ENCODE data around the gene TRERF1.

TRERF1 gene

GRCh38 chr6:42278131-42278853 lies 173.4 kb downstream of the TRERF1 start:
- H3K4me3 ChIP-seq (ENCODE audit: low read depth, low read length, poor library complexity, severe bottlenecking): no peak overlapping the region
- H3K9me3 ChIP-seq (ENCODE audit: low read length): no peaks in the 10 kb centered on the region
- no peaks in the 10 kb centered on the region for H3K9me2 ChIP-seq (ENCODE audit: low read depth, low read length)
- no peaks in the 10 kb centered on the region for H3K36me3 ChIP-seq (ENCODE audit: insufficient read depth, low read length)
- no peaks in the 10 kb centered on the region for H4K20me1 ChIP-seq (ENCODE audit: insufficient read depth, low read length)
- no peaks in the 10 kb centered on the region for H3K79me2 ChIP-seq (ENCODE audit: insufficient read depth, low read length)
- H2AFZ ChIP-seq (ENCODE audit: low read length): no peak overlapping the region
- H3K4me1 ChIP-seq (ENCODE audit: insufficient read depth, low read length, severe bottlenecking): peaks cover 4% of the 10 kb centered on the region
- H3K9ac ChIP-seq (ENCODE audit: low read length): no peak overlapping the region
- TF ChIP-seq EZH2 (IDR thresholded peaks at IDR 0.05; ENCODE audit: borderline replicate concordance, low read length) (no peak), CTCF (IDR thresholded peaks at IDR 0.05; ENCODE audit: low read length) (no peak)
- peaks cover 8% of the 10 kb centered on the region; the same call in 1 of the 2 replicates for H3K27me3 ChIP-seq (ENCODE audit: insufficient read depth, low read length)
- no peak overlapping the region for H3K27ac ChIP-seq (ENCODE audit: low read depth, low read length, poor library complexity, severe bottlenecking)
- no peak overlapping the region for H3K4me2 ChIP-seq (ENCODE audit: low read length)
- no peaks in the 10 kb centered on the region for H3F3A ChIP-seq (ENCODE audit: insufficient read depth, low read length)

GRCh38 chr6:42276034-42276890 lies 175.5 kb downstream of the TRERF1 start:
- Histone ChIP-seq H3K4me2 (ENCODE audit: low read length) (no peak overlapping the region), H3K9me2 (ENCODE audit: low read depth, low read length) (no peaks in the 10 kb centered on the region), H3K27ac (ENCODE audit: low read depth, low read length, poor library complexity, severe bottlenecking) (no peak overlapping the region), H3K9ac (ENCODE audit: low read length) (no peak overlapping the region), H2AFZ (ENCODE audit: low read length) (no peak overlapping the region), H3K79me2 (ENCODE audit: insufficient read depth, low read length) (no peaks in the 10 kb centered on the region), H3K4me3 (ENCODE audit: low read depth, low read length, poor library complexity, severe bottlenecking) (no peak overlapping the region), H3K36me3 (ENCODE audit: insufficient read depth, low read length) (no peaks in the 10 kb centered on the region), H3K27me3 (ENCODE audit: insufficient read depth, low read length) (peaks cover 12% of the 10 kb centered on the region; the same call in 1 of the 2 replicates), H4K20me1 (ENCODE audit: insufficient read depth, low read length) (no peaks in the 10 kb centered on the region), H3F3A (ENCODE audit: insufficient read depth, low read length) (no peaks in the 10 kb centered on the region), H3K9me3 (ENCODE audit: low read length) (no peaks in the 10 kb centered on the region), H3K4me1 (ENCODE audit: insufficient read depth, low read length, severe bottlenecking) (no peaks in the 10 kb centered on the region)
- TF ChIP-seq CTCF (IDR thresholded peaks at IDR 0.05; ENCODE audit: low read length): no peak

- Histone ChIP-seq H4K20me1 (ENCODE audit: insufficient read depth, low read length) (no peaks in the 10 kb centered on the region), H3K9ac (ENCODE audit: low read length) (no peak overlapping the region), H3K4me2 (ENCODE audit: low read length) (no peak overlapping the region), H3K27me3 (ENCODE audit: insufficient read depth, low read length) (peaks cover 12% of the 10 kb centered on the region; the same call in 1 of the 2 replicates), H3K9me3 (ENCODE audit: low read length) (no peaks in the 10 kb centered on the region), H3K36me3 (ENCODE audit: insufficient read depth, low read length) (no peaks in the 10 kb centered on the region), H3K4me1 (ENCODE audit: insufficient read depth, low read length, severe bottlenecking) (no peaks in the 10 kb centered on the region), H3K4me3 (ENCODE audit: low read depth, low read length, poor library complexity, severe bottlenecking) (no peak overlapping the region), H3K9me2 (ENCODE audit: low read depth, low read length) (no peaks in the 10 kb centered on the region), H3F3A (ENCODE audit: insufficient read depth, low read length) (no peaks in the 10 kb centered on the region), H3K27ac (ENCODE audit: low read depth, low read length, poor library complexity, severe bottlenecking) (no peak overlapping the region), H3K79me2 (ENCODE audit: insufficient read depth, low read length) (no peaks in the 10 kb centered on the region), H2AFZ (ENCODE audit: low read length) (no peak overlapping the region)
- TF ChIP-seq EZH2 (IDR thresholded peaks at IDR 0.05; ENCODE audit: borderline replicate concordance, low read length) (no peak), CTCF (IDR thresholded peaks at IDR 0.05; ENCODE audit: low read length) (no peak)
These were observed 176.2 kb downstream of the TRERF1 start for GRCh38 chr6:42275376-42276033.

Measured in OCI-LY1 (cell line).